ENCODE results near the gene CLDN19.
A peak's percentile ranks its signal among the peaks of the same experiment; 100 is the strongest.

Gene CLDN19, protein sequence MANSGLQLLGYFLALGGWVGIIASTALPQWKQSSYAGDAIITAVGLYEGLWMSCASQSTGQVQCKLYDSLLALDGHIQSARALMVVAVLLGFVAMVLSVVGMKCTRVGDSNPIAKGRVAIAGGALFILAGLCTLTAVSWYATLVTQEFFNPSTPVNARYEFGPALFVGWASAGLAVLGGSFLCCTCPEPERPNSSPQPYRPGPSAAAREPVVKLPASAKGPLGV

DNA sequence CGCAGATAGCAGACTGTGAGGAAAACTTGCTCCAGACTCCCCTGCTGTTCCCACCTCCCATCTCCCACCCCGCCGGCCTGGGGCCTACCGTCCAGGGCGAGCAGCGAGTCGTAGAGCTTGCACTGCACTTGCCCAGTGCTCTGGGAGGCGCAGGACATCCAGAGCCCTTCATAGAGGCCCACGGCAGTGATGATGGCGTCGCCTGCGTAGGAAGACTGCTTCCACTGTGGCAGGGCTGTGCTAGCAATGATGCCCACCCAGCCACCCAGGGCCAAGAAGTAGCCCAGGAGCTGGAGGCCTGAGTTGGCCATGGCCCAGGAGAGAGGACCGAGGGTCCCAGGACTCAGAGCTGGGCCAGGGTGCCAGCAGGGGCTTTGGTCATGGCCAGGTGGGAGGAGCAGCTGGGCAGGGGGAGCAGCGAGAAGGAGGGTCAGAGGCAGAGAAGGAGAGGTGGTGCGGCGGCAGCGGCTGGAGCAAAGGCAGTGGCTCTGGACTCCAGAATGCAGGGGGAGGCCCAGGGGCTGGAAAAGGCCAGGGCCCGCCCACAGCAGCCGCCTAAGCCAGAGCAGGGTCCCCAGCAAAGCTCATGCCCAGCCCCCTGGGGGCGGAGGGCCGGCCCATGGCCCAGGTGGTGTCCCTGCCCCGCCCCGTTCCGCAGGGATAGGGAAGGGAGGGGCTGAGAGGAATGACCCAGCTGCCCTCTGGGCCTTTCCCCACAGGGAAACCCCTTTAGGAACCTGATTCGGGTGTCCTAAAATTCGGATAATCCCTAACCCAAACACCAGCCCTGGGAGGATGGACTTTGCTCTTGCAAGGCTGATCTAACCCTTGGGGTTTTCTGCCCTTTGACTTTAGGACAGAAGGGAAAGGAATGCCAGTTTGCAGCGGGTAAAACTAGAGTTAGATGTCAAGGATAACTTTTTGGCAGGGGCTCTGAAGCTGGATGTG, at the start of gene CLDN19:
CLDN19 (minus strand) TSS at position 484 of the 948 bp plus-strand sequence; CDS start at position 311, 173 bp downstream.
- no peak for FAIRE-seq

DNA sequence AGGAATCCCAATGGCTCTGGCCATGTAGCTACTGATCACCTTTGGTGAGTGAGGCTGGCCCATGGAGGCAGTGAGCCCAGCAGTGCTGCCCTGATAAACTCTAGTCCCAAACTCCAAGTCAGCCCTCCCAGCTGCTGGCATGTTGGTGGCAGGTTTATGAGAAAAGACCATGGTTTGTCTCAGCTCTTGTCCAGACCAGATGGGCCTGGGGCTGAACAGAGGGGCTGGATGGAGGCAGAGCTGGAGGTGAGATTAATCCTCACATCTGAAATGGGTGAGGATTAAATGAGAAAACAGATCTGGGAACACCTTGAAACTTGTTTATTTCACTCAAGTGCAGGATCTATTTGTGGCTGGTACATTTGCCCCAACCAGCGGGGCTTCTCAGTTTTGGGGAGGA, 48.0 kb upstream of the CLDN19 start:
- no peak for FAIRE-seq

DNA sequence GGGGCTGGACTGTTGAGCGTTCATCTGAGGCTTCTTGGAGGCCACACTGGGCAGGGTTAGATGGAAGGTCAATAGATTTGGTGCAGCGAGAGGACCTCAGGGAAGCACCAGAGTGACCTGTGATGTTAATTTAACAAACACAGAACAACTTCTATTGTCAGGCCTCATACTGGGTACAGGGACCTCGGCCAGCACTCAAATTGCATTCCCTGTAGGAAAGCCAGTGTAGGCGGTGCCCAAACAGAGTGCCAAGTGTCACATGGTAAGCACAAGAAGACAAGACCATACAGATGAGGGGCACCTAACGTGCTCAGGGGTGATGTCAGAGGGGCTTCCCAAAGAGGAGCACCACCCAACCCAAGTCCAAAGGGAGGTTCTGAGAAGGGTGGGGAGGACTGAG, 46.1 kb upstream of the CLDN19 start:
- FAIRE-seq: no peak

DNA sequence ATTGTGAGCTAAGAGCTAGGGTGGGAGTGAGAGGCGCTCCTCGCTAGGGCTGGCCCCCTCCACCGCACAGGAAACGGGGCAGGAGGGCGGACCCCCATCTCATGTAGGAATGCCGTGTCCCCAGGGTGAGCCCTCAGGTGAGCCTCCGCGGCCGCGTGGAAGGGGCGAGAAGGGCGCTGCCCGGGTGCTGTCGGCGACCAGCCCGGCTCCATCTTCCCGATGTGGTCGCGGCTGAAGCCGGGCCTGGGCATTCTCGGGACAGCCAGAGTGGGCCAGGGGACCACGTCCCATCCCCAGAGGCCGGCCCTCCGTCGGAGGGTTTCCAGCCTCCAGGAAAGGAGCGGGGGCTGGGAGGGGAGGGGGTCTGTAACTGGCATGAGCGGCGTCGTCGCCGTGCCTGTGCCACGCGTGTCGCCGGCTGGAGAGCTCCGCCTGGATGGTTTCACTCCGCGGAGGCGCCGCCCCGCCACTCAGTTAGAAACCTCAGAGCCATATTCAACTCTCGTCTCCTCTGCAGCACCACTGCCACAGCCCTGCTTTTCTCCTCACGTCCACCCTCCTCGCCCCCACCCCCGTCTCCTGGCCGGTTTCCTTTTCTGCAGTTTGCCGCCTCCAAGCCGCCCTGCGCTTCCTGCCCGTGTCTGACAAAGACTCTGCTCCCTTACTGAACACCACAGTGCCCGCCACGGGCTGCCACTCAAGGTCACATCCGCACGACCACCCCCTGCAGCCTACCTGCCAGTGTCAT, 45.1 kb upstream of the CLDN19 start, which contains the start of gene TMEM269:
TMEM269 (plus strand) TSS at position 46 of the 748 bp plus-strand sequence. CDS start 4,903 bp downstream, outside the sequence.
- FAIRE-seq: no peak

DNA sequence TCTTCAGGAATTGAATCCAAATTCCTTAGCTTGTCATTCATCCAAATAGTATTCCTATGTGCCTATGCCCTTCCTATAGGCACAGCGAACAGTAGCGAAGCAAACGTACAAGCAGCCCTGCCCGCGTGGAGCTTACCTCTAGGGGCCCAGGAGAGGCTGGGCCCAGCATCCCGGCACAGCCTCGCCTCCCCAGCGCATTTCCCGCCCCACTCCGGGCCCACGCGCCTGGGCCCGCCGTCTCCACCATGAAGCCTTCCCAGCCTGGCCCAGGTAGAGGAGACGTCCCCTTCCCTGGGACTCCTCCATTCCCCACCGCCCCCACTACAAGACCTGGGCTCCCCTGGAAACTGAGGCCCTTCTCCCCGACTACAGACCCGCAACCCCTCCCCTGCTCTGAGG, 44.5 kb upstream of the CLDN19 start:
- no peak for FAIRE-seq

DNA sequence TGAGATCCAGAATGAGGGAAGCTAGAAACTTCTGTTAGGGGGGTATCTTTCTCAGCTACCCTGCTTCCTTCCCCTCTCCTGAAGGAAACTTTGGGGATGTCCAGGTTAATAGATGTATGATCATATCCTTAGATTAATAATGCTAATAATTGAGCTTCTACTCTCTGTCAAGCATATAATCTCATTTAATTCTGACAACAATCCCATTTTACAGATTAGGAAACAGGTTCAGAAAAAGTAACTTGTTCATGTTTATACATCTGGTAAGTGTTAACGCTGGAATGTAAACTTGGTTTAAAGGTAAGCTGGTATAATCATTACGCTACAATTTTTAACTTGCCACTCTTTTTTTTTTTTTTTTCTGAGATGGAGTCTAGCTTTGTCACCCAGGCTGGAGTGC, 43.1 kb upstream of the CLDN19 start:
- FAIRE-seq: no peak

DNA sequence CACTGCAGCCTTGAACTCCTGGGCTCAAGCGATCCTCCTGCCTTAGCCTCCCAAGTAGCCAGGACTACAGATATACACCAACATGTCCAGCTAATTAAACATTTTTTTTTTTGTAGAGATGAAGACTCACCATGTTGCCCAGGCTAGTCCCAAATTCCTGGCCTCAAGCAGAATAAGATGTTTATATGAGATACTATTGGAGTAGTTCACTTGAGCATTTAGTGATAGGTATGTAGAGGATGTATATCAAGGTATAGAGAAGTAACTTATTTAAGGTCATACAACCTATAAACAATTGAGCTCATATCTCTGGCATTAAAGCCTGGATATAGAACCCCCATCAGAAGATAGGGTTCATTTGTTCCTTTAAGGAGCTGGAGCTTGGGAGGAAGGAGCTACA, 40.1 kb upstream of the CLDN19 start:
- FAIRE-seq: no peak

DNA sequence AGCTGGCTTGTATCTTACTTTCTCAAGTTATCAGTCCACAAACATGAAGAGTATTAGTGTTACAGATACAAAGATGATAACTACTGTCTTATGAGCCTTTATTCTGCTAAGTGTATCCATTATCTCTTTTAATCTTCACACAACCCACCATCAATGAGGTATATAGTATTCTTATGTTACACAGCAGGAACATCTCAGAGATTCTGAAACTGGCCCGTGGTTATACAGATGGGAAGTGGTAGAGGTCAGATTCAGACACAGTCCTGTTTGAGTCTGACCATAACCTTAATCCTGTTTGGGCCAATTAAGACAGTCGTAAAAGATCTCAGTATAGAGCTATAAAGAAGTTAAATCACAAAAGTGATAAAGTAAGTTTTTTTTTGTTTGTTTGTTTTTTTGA, 39.7 kb upstream of the CLDN19 start:
- FAIRE-seq: no peak

DNA sequence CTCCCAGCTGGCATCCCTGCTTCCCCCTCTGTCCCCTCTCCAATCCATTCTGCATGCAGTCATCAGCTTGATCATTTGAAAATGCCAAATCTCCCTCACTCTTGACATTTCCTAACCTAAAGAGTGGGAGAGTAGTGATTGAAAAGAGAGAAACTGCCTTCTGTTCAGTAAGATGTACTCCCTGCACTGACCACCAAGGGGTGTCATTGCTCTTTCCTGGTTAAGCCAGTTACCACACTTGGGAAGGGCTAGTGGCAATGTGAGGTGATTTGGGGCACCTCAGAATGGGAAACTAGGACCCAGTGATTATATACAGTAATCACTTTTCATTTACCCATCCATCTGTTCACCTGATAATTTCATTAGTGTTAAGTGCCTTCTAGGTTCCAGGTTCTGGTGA, 37.8 kb upstream of the CLDN19 start:
- no peak for FAIRE-seq

DNA sequence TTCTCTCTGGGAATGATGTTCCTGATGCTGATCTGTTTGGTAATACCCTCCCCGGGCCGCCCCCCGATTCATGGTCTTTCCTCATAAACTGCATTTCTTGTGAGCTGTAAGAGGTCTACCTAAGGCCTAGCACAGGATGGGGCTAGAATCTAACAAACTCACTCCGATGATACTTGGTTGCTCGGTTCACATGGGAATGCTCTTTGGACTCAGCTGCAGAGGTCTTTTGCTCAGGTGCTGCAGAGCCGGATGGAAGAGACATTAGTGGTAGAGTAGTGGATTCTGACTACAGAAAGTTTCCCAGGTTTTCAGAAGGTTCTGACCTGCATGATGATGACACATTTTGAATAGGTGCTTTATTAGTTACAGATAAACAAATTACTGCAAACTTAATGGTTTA, 36.5 kb upstream of the CLDN19 start:
- no peak for FAIRE-seq

DNA sequence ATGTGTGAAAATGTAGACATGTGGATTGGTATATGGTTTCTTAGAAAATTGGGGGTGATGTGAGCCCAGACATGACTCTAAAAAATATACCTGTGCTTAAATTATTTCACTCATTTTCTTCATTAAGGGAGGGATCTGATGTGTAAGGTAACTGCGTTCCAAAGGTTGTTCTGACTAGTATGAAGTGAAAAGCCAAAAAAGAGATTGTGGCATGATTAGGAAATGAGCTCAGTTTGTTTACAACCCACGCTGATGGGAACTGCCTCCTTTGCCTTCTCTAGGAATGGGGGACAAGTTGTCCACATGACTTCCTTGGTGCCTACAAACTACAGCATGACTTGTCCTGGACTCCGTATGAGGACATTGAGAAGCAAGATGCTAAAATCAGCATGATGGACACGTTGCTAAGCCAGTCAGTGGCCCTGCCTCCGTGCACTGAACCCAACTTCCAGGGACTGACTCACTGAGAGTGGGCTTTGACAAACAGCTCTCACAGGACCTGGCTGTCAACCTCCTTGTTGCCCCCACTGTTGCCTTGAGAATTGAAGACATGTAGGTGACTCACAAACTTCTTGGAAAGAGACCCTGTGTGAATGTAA, 35.0 kb upstream of the CLDN19 start:
- no peak for FAIRE-seq

DNA sequence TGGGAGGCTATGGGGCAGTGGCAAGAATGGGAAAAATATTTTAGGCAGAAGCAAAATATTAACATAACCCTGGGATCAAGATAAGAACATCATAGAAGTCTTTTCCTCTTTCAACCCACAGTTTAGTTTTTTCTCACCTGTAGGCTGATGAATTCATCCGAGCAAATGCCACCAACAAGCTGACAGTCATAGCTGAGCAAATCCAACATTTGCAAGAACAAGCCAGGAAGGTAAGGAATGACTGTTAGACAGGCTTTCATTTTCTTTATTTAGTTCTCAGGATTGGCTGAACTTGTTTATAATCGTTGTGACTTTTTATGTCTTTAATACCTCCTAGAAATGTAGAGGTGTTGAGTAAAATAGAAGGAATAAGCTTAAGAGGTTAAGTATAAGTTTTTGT, 33.4 kb upstream of the CLDN19 start:
- FAIRE-seq: no peak

DNA sequence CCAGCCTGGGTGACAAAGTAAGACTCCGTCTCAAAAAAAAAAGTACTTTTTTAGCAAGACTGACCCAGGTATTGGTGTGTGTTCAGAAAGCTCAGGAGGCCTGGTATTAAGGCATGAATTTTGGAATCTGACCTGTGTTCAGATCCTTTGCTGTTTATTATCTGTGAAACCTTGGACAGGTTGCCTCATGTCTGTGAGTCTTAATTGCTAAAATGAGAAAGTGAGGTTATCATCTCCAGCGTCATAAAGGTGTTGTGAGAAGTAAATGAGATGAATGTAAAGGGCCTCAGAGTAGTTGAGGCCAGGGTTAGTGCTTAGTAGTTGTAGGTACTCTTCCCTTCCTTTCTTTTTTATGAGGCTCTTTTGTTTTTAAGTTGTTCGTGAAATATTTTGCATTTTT, 29.8 kb upstream of the CLDN19 start:
- FAIRE-seq: no peak

DNA sequence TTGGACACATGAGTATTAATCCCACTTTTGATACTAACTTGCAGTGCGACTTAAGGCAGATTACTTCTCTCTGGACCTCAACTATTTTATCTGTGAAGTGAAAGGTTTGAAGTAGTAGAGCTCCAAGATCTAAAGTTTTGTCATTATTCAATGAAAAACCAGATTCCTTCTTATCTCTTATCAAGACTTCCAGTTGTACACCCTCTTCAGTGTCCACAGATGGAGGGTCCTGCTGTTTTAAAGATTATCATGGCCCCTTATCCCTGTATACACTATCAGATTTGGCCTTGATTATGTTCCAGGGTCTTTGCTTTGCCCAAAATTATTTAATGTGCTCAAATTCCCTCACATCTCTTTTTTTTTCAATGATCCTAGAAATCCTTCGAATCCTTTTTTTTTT, 28.1 kb upstream of the CLDN19 start:
- no peak for FAIRE-seq

DNA sequence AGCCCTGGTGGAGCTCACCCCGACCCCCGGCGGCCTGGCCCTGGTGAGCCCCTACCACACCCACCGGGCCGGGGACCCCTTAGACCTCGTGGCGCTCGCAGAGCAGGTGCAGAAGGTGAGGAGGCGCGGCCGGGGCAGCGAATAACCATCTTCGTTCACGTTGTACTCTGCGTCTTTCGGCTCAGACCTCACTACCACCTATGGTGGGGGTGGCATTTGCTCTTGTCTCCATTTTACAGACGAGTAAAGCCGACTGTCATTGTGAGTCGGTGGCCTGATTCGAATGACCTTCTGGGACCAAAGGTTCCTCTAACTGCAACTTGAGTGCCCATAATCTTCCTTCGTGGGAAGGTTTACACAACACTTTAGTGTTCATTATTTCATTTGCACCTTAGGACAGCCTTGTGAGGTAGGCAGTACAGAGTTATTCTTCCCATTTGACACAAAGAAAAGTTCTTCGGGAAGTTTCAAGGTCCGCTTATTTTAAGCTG, 27.5 kb upstream of the CLDN19 start:
- no peak for FAIRE-seq

DNA sequence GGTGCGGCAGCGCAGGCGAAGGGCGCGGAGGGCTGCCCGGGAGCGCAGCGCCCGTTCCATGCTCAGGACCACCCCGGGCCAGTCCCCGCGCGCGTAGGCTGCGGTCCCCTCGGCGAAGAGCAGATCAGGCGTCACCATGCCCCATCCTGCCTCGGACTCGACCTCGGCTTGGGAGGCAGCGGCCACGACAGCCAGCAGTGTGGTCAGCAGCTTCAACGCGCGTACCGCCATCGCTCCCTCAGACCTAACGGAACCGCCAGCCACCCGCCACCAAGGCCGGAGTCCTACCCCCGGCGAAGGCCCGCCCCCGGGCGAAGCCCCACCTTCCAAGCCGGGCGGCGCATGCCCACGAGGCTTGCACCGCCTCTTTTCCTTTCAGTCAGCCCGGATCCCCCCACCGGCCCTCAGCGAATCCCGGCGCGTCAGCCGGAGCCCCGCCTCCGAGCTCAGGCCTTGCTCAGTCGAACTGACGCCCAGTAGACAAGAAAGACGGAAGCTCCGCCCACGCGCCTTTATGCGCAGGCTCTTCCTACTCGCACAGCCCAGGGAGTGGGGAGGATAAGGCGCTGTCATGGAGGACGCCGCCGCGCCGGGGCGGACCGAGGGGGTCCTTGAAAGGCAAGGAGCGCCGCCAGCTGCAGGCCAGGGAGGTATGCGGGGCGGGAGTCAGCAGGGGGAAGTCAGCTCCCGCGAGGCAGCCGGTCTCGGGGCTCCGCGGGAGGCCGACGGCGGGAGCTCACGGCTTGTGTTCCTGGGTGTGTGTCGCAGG, 26.9 kb upstream of the CLDN19 start, which contains the start of the genes C1orf50 and P3H1:
C1orf50 (plus strand) TSS at position 509 of the 769 bp plus-strand sequence; CDS start at position 572, 63 bp downstream.
P3H1 (minus strand) TSS at position 288 of the 769 bp plus-strand sequence; CDS start at position 231, 57 bp downstream.
- FAIRE-seq: peak; percentile 96

DNA sequence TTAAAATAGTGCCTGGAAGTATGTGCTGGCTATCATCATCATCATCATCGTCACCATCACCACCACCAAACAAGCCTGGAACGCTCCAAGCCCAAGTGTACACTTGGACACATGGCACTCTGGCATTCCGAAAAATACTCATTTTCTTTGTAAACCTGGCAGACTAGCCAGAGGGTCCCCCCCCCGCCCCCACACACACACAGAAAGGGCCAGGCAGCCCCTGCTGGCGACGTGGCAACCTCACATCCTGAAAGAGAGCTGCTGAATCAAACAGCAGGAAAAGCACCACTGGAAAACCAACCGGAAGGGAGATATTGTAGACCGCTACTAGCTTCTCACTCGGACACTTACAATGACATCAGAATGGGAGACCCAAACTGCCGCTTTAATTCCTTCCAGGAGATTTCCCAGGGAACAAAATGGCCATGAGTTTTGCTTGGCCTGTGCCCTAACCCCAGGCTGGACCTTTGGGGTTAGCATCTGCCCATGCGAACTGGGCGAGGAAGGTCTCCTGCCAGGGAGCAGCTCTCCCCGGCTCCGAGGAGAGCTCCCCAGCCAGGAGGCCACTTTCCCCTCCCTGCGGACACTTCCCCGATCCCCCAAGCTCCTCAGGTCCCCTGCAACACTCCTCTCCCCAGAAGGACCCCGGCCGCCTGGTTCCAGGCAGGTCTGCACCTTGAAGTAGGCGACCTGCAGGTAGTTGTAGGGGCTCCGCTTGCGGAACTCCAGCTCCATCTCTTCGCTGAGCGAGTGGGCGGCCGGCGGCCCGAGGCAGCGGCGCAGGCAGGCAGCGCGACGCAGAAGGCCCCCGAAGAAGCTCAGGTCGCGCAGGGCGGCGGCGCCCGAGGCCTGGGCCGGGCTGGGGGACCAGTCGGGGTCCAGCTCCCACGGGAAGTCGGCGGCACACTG, 26.1 kb upstream of the CLDN19 start:
- no peak for FAIRE-seq

DNA sequence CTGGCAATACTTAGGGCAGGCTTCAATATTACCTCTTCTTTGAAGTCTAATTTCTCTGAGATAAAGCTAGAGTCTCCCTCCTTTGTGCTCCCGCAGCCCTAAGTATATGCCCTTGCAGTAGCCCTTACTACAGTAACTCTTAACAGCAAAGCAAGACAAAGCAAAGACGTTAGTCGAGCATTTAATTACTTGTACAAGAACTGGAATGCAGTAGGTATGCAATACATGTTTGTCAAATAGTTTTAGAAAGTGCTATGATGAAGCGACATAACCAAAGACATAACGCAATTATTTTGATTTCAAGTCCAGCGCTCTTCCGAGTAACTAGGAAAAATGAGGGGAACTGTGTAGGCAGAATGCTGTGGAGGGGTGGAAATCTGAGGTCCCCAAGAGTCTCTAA, 25.2 kb upstream of the CLDN19 start:
- no peak for FAIRE-seq

DNA sequence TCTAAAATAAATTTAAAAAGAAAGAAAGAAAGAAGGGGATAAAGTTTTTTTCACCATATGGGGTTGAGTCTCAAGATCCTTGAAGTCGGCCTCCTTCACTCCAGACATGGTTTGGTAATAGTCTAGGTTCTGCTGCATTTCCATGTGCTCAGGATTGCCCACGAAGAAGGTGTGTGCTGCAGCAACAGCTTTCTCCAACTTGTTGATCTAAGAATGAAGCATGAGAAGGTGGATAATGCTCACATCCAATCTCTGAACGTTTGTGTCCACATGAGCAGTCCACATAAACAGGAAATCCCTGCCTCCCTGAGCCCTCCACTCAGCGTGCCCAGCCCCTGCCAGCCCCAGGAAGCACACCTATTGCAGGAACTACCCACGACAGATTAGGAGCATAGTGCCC, 22.2 kb upstream of the CLDN19 start:
- FAIRE-seq: no peak

DNA sequence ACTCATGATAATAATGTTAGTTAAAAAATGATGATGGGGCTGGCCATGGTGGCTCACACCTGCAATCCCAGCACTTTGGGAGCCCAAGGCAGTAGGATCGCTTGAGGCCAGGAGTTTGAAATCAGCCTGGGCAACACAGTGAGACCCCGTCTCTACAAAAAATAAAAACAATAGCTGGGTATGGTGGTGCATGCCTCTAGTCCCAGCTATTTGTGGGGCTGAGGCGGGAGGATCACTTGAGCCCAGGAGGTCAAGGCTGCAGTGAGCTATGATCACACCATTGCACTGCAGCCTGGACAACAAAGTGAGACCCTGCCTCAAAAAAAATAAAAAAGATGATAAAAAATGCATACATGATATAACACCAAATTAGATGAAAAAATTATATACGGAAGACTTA, 21.5 kb upstream of the CLDN19 start:
- FAIRE-seq: no peak

DNA sequence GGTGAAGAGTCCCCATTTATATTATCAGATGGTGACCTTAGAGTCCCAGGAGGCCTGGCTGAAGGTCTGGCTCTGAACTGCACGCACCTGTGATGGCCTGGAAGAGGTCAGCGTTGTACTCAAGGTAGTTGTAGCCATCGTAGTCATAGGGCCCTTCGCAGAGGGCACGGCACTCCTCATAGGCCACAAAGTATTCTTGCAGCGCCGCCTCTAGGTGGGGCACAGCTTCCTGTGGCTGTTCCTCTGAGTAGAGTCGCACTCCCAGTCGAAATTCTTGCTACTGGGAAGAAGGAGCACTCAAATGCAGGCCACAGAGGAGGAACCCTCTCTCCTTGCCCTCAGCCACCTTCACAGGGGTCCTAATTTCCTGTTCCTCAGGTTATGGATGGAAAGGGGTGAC, 19.1 kb upstream of the CLDN19 start:
- no peak for FAIRE-seq
